ENCODE measurements around the gene SCAF1. TPM values are rescaled to one million over a fixed set of nuclear protein-coding genes. Genes with fewer than 3 reads are reported as not detected.

Gene SCAF1
- total RNA-seq, 1 donor from 2014 or later, result 84.4 TPM

DNA sequence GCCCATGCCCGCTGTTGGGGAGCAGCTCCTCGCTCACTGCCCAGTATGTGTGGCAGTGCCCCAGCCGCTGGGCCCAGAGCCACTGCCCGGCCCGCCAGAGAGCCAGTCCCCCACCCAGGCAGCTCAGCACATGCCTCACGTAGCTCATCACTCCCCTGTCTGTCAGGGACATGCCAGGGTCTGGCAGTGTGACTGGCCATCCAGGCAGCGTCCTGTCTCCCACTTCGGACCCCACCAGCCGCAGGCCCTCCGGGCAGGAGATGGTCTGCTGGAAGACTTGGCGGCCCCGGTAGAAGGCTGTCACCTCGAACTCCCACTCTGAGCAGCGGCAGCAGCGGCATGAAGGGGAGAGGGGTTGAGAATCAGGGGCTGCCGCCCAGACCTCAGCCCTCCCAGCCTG lies 20.0 kb downstream of the SCAF1 start:
- H3K27me3 Mint-ChIP-seq (ENCODE audit: unreplicated experiment), result peaks cover 6% of the 10 kb centered on the region
- no peak overlapping the region for H3K4me3 Mint-ChIP-seq (ENCODE audit: unreplicated experiment)
- no peak for TF ChIP-seq CTCF (IDR thresholded peaks at IDR 0.05; ENCODE audit: partially characterized antibody, unreplicated experiment)
- H3K36me3 Mint-ChIP-seq (ENCODE audit: unreplicated experiment), result no peaks in the 10 kb centered on the region
- peaks cover 7% of the 10 kb centered on the region for H3K4me1 Mint-ChIP-seq (ENCODE audit: low read depth, unreplicated experiment)
- no peak overlapping the region for H3K27ac Mint-ChIP-seq (ENCODE audit: unreplicated experiment)
- DNase-seq, result no peak
- peaks cover 8% of the 10 kb centered on the region for H3K9me3 Mint-ChIP-seq (ENCODE audit: unreplicated experiment)

GRCh38 chr19:49663224-49663623 lies 21.2 kb downstream of the SCAF1 start:
- Mint-ChIP-seq H3K27me3 (ENCODE audit: unreplicated experiment) (peaks cover 3% of the 10 kb centered on the region), H3K4me1 (ENCODE audit: low read depth, unreplicated experiment) (peaks cover 4% of the 10 kb centered on the region), H3K4me3 (ENCODE audit: unreplicated experiment) (no peak overlapping the region), H3K27ac (ENCODE audit: unreplicated experiment) (no peak overlapping the region), H3K36me3 (ENCODE audit: unreplicated experiment) (no peaks in the 10 kb centered on the region), H3K9me3 (ENCODE audit: unreplicated experiment) (peaks cover 8% of the 10 kb centered on the region)
- no peak for TF ChIP-seq CTCF (IDR thresholded peaks at IDR 0.05; ENCODE audit: partially characterized antibody, unreplicated experiment)
- no peak for DNase-seq

- no peaks in the 10 kb centered on the region for H3K36me3 Mint-ChIP-seq (ENCODE audit: unreplicated experiment)
- peak overlapping the region; percentile 74 for H3K27ac Mint-ChIP-seq (ENCODE audit: unreplicated experiment)
- H3K4me1 Mint-ChIP-seq (ENCODE audit: low read depth, unreplicated experiment), result peaks cover 4% of the 10 kb centered on the region
- no peak for TF ChIP-seq CTCF (IDR thresholded peaks at IDR 0.05; ENCODE audit: partially characterized antibody, unreplicated experiment)
- peaks cover 3% of the 10 kb centered on the region for H3K27me3 Mint-ChIP-seq (ENCODE audit: unreplicated experiment)
- peaks cover 8% of the 10 kb centered on the region for H3K9me3 Mint-ChIP-seq (ENCODE audit: unreplicated experiment)
- peak overlapping the region; percentile 100 for H3K4me3 Mint-ChIP-seq (ENCODE audit: unreplicated experiment)
- DNase-seq, result peak; percentile 92
Observed at GRCh38 chr19:49664171-49665035, 22.4 kb downstream of the SCAF1 start.

GRCh38 chr19:49665036-49665350 lies 23.0 kb downstream of the SCAF1 start:
- peak overlapping the region; percentile 100 for H3K4me3 Mint-ChIP-seq (ENCODE audit: unreplicated experiment)
- H3K36me3 Mint-ChIP-seq (ENCODE audit: unreplicated experiment), result no peaks in the 10 kb centered on the region
- no peak for DNase-seq
- peak overlapping the region; percentile 74 for H3K27ac Mint-ChIP-seq (ENCODE audit: unreplicated experiment)
- TF ChIP-seq CTCF (IDR thresholded peaks at IDR 0.05; ENCODE audit: partially characterized antibody, unreplicated experiment), result no peak
- peaks cover 4% of the 10 kb centered on the region for H3K4me1 Mint-ChIP-seq (ENCODE audit: low read depth, unreplicated experiment)
- H3K27me3 Mint-ChIP-seq (ENCODE audit: unreplicated experiment), result peaks cover 3% of the 10 kb centered on the region
- peaks cover 8% of the 10 kb centered on the region for H3K9me3 Mint-ChIP-seq (ENCODE audit: unreplicated experiment)

DNA sequence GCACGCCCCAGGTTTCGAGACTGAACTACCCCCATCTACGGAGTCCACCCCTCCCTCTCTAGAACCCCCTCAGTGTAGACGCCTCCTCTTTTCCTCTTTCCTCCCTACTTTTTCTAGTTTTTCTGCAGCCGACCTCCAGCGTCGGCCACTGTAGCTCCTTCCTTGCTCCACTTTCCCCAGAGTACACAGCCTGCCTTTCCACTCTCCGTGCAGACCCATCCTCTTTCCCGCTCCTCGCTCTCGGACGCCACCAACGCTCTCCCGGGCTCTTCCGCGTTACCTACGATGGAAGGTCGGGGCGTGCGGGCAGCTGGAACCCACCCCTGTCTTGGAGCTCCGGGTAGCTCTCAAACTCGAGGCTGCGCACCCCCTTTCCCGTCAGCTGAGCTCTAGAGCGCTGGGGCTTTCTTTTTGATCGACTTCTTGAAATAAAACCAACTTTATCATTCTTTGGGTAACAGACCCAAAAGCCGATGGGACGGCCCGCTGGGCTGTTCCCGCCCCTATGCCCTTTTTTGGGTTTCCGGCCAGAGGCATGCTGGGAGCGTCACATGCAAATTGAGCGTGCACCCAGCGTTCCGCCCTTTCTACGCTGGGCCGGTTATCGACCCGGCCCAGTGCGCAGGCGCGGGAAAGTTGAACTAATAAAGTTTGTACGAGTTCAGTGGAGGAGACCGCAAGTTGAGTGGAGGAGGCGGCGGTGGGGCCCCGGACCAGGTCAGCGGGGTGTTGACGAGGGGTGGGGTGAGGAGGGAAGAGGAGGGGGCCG lies 23.5 kb downstream of the SCAF1 start, which contains the start of the genes BCL2L12 and IRF3:
Gene BCL2L12 (plus strand): TSS at position 583 of the 769 bp plus-strand sequence. CDS start 760 bp downstream, outside the sequence.
Gene IRF3 (minus strand): TSS at position 507 of the 769 bp plus-strand sequence. CDS start 1,019 bp downstream, outside the sequence.
- H3K4me3 Mint-ChIP-seq (ENCODE audit: unreplicated experiment), result peak within 1 kb of the TSS; percentile 100
- H3K9me3 Mint-ChIP-seq (ENCODE audit: unreplicated experiment), result peaks cover 8% of the 10 kb centered on the region
- DNase-seq, result peak; percentile 95
- TF ChIP-seq CTCF (IDR thresholded peaks at IDR 0.05; ENCODE audit: partially characterized antibody, unreplicated experiment), result no peak
- H3K36me3 Mint-ChIP-seq (ENCODE audit: unreplicated experiment), result no peaks in the 10 kb centered on the region
- H3K27ac Mint-ChIP-seq (ENCODE audit: unreplicated experiment), result peak within 1 kb of the TSS; percentile 74
- H3K27me3 Mint-ChIP-seq (ENCODE audit: unreplicated experiment), result peaks cover 3% of the 10 kb centered on the region
- H3K4me1 Mint-ChIP-seq (ENCODE audit: low read depth, unreplicated experiment), result peaks cover 4% of the 10 kb centered on the region
